Vagina (tissue), 2 donors: Measurements from ENCODE around the gene STK10. TPM values are rescaled to one million over a fixed set of nuclear protein-coding genes. Genes with fewer than 3 reads are reported as not detected.

ENCODE experiments used
- DNase-seq, 2 donors: peaks; one replicate each; pipeline ENCODE4 v3.0.0-alpha.2; 2017; ENCODE audit errors: extremely low spot score in 2 of 2
- H3K27ac ChIP-seq: fragments of 200-600 bp; sonication (generic); one replicate; pipeline ENCODE4 v1.5.1; 2019
- H3K27me3 ChIP-seq: fragments of 200-600 bp; sonication (generic); one replicate; pipeline ENCODE4 v1.5.1; 2019
- H3K36me3 ChIP-seq, 2 donors: fragments of 200-600 bp; sonication (generic); one replicate each; pipeline ENCODE4 v1.5.1; 2017 to 2019
- H3K4me1 ChIP-seq: fragments of 200-600 bp; sonication (generic); one replicate; pipeline ENCODE4 v1.5.1; 2019
- H3K4me3 ChIP-seq, 2 donors: fragments of 200-600 bp; sonication (generic); 1 replicate in 1 of 2; 2 replicates in 1 of 2; pipeline ENCODE4 v1.5.1; 2016 to 2019
- H3K9me3 ChIP-seq: fragments of 200-600 bp; sonication (generic); one replicate; pipeline ENCODE4 v1.5.1; 2019
- CTCF ChIP-seq, 3 experiments: fragments of 450-650 bp in 2 of 3; fragments of 200-600 bp in 1 of 3; sonication (generic) in 1 of 3; IDR thresholded peaks; one replicate each; pipeline ENCODE4 v1.5.1; 2017 to 2019; ENCODE audit warnings: antibody characterized with exemption in 3 of 3, mild to moderate bottlenecking in 2 of 3, moderate library complexity in 2 of 3
- POLR2A ChIP-seq, 2 donors: fragments of 450-650 bp; IDR thresholded peaks; one replicate each; pipeline ENCODE4 v1.6.1; 2017; ENCODE audit warnings: antibody characterized with exemption in 2 of 2, mild to moderate bottlenecking in 2 of 2, moderate library complexity in 2 of 2
- POLR2AphosphoS5 ChIP-seq, 2 donors: sonication (generic); formaldehyde crosslinking; IDR thresholded peaks; one replicate each; pipeline ENCODE4 v1.9.0; 2017; ENCODE audit warnings: antibody characterized with exemption in 2 of 2, mild to moderate bottlenecking in 2 of 2, low read depth in 1 of 2; ENCODE audit not compliant: insufficient read depth in 1 of 2
- intact Hi-C: fragments of 100-400 bp; cut with DNase I; formaldehyde crosslinking; loops from one replicate; pipeline ENCODE4 v1.15.1; 2023
- total RNA-seq: library from RNA; depleted of rRNA; stranded (reverse); fragments of >200 nt; gene quantifications from one replicate; pipeline ENCODE4 v1.2.3, GENCODE V29; 2016

STK10 gene
- total RNA-seq, 1 donor from 2014 or later = 33.9 TPM

- Histone ChIP-seq H3K27me3 (no peaks in the 10 kb centered on the region), H3K4me1 (peaks cover 43% of the 10 kb centered on the region), H3K4me3 (peak overlapping the region; percentile 26 to 33), H3K36me3 (no peaks in the 10 kb centered on the region), H3K27ac (peak overlapping the region; percentile 69), H3K9me3 (no peaks in the 10 kb centered on the region)
- DNase-seq = no peak
- intact Hi-C loops = no loop called here
- TF ChIP-seq POLR2AphosphoS5 (IDR thresholded peaks at IDR 0.05; ENCODE audit: insufficient read depth in 1 of 2, low read depth in 1 of 2) (peak in 1 of 2 donors; percentile 40), CTCF (IDR thresholded peaks at IDR 0.05) (no peak), POLR2A (IDR thresholded peaks at IDR 0.05) (no peak)
Measured at GRCh38 chr5:172110921-172111851, 76.8 kb downstream of the STK10 start.

- no peak overlapping the region for H3K4me3 ChIP-seq
- intact Hi-C loops = no loop called here
- peak overlapping the region; percentile 69 for H3K27ac ChIP-seq
- peaks cover 0 to 2% of the 10 kb centered on the region in 2 donors for H3K36me3 ChIP-seq
- peaks cover 43% of the 10 kb centered on the region for H3K4me1 ChIP-seq
- TF ChIP-seq POLR2AphosphoS5 (IDR thresholded peaks at IDR 0.05; ENCODE audit: insufficient read depth in 1 of 2, low read depth in 1 of 2) (no peak), POLR2A (IDR thresholded peaks at IDR 0.05) (no peak)
- no peaks in the 10 kb centered on the region for H3K9me3 ChIP-seq
- no peak for DNase-seq
- H3K27me3 ChIP-seq = no peaks in the 10 kb centered on the region
Measured at GRCh38 chr5:172110260-172110815, 77.7 kb downstream of the STK10 start.

DNA sequence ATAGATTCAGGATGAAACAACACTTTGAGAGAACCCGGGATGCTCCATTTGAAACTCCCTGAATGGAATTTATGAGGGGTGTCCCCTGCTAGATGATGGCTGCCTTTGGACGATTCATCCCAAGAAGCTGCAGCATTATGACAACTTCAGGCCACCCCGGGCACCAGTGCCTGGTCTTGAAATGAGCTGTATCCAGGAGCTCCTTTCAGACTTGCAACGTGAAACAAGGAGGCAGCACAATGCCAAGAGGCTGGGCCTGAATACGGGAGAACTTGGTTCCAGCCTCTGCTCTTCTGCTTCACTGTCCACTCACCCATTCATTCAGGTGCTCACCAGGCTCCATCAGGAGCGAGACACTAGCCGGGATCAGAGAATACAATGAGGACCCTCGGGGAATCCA lies 78.3 kb downstream of the STK10 start:
- peak overlapping the region; percentile 69 for H3K27ac ChIP-seq
- peaks cover 43% of the 10 kb centered on the region for H3K4me1 ChIP-seq
- no peaks in the 10 kb centered on the region for H3K27me3 ChIP-seq
- peaks cover 0 to 3% of the 10 kb centered on the region in 2 donors for H3K36me3 ChIP-seq
- intact Hi-C loops = loop anchor here (2.0 to 5.0 kb wide), 2 partner anchors 79 to 183 kb away; partner anchors contain the start of gene STK10
- no peak for DNase-seq
- no peaks in the 10 kb centered on the region for H3K9me3 ChIP-seq
- no peak overlapping the region for H3K4me3 ChIP-seq
- no peak for TF ChIP-seq CTCF (IDR thresholded peaks at IDR 0.05)
- TF ChIP-seq POLR2AphosphoS5 (IDR thresholded peaks at IDR 0.05; ENCODE audit: insufficient read depth in 1 of 2, low read depth in 1 of 2) = no peak
- TF ChIP-seq POLR2A (IDR thresholded peaks at IDR 0.05) = no peak

GRCh38 chr5:172107571-172107970 lies 80.5 kb downstream of the STK10 start:
- Histone ChIP-seq H3K36me3 (peaks cover 0 to 3% of the 10 kb centered on the region in 2 donors), H3K4me1 (peaks cover 52% of the 10 kb centered on the region), H3K27ac (peak overlapping the region; percentile 4), H3K9me3 (no peaks in the 10 kb centered on the region), H3K27me3 (no peaks in the 10 kb centered on the region), H3K4me3 (peak overlapping the region in 1 of 2 donors; percentile 32)
- TF ChIP-seq POLR2AphosphoS5 (IDR thresholded peaks at IDR 0.05; ENCODE audit: insufficient read depth in 1 of 2, low read depth in 1 of 2) (no peak), POLR2A (IDR thresholded peaks at IDR 0.05) (no peak), CTCF (IDR thresholded peaks at IDR 0.05) (no peak)
- intact Hi-C loops = loop anchor here (5.0 kb wide), 1 partner anchor 185 kb away; no protein-coding TSS in a partner anchor
- no peak for DNase-seq

DNA sequence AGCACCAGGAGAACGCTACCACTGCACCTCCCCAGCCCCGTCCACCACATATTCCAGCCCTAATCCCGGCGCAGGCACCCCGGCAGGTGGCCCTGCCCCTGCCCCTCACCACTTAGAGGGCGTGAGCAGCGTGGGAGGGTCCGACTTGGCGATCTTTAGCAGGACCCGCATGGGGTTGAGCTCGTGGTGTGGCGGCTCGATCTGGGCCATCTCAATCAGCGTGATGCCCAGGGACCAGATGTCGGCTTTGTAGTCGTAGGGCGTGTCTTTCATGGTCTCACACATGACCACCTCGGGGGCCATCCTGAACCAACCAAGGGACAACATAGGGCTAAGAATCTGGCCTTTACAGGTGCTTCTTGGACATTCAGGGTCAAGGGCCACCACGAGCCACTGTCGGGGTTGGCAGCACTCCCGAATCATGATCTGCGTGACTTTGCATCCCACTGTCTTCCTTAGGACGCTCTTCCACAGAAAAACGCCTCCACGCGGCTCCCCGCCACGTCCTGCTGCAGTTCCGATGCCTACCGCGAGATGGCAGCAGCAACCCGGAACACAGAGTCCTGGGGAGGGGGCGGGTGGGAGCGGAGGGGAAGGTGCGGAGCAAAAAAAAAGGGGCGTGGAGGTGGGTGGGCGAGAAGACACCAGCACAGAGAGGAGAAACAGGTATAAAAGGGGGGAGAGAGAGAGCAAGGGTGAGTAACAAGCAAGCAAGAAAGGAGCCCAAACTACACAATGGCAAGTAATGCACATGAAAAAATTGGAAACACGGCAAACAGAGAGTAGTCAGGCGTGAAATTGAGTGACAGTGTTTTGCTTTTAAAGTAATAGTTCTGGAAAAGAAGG lies 81.3 kb downstream of the STK10 start:
- Histone ChIP-seq H3K36me3 (peaks cover 0 to 3% of the 10 kb centered on the region in 2 donors), H3K4me1 (peaks cover 49% of the 10 kb centered on the region), H3K4me3 (peak overlapping the region; percentile 26 to 32), H3K27ac (peak overlapping the region; percentile 4), H3K27me3 (no peaks in the 10 kb centered on the region), H3K9me3 (no peaks in the 10 kb centered on the region)
- intact Hi-C loops = loop anchor here (5.0 kb wide), 1 partner anchor 186 kb away; no protein-coding TSS in a partner anchor
- TF ChIP-seq CTCF (IDR thresholded peaks at IDR 0.05) (peak; percentile 81 to 98 (median 84)), POLR2AphosphoS5 (IDR thresholded peaks at IDR 0.05; ENCODE audit: insufficient read depth in 1 of 2, low read depth in 1 of 2) (peak in 1 of 2 donors; percentile 24), POLR2A (IDR thresholded peaks at IDR 0.05) (no peak)
- no peak for DNase-seq
